Measurements from ENCODE around the gene PLVAP. TPM values are rescaled to one million over a fixed set of nuclear protein-coding genes. Genes with fewer than 3 reads are reported as not detected.

PLVAP gene
- total and polyA plus RNA-seq, 9 of the 15 experiments (the other 6 are each of a cell fraction or from before 2014, with no cell fraction given) = 0.09 to 0.84 (median 0.51) TPM; not detected in 4

DNA sequence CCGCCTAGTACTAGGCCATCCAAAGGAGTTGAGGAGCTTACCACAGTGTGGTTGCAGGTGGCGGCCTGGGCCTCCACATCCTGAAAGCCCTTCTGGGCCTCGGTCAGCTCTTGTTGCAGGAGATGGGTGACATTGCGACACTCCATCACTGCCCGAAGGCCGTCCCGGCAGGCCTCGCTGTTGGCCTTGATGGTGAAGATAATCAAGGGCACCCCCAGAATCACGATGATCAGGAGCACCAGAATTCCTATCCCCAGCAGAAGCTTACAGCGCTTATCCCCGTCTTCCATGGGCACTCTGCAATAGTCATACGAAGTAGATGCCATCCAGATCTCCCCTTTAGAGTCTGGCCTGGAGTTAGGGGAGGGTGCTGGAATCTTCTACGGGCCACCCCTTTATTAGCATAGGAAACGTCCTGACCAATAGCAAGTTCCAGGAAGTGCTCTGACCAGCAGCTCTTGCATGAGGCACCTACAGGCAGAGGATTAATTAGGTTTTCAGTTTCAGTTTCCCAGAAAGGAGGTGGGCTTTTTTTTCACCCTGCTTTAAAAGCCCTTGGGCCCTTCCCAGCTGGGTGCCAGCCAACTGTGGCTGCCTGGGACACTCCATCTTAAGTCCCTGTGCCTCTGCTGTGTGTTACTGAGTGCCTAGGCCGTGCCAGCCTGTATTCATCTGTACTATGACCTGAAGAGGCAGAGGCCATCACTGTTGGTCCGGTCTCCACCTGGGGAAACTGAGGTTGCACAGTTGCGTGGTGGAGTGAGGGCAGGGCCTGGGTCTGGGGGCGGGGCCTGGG, 28.3 kb upstream of the PLVAP start, which contains the start of gene BST2 (continued):
- TF ChIP-seq SAFB2 (IDR thresholded peaks at IDR 0.05; ENCODE audit: borderline replicate concordance, low read depth, low read length, severe bottlenecking) (no peak), ZNF586 (CRISPR knock-in tag; conservative IDR thresholded peaks at IDR 0.05) (no peak), DNMT1 (IDR thresholded peaks at IDR 0.05) (no peak), CUX1 (CRISPR knock-in tag; IDR thresholded peaks at IDR 0.05) (no peak), NELFE (IDR thresholded peaks at IDR 0.05; ENCODE audit: insufficient read depth, insufficient read length) (no peak), ZNF740 (CRISPR knock-in tag; IDR thresholded peaks at IDR 0.05) (0 out of 2 replicates have a peak, but pooled peaks have one; percentile 22), ZNF740 (tag; IDR thresholded peaks at IDR 0.05) (no peak), SLC30A9 (CRISPR knock-in tag; IDR thresholded peaks at IDR 0.05) (no peak), CEBPG (CRISPR knock-in tag; IDR thresholded peaks at IDR 0.05) (peak; percentile 92), CEBPG (tag; conservative IDR thresholded peaks at IDR 0.05 in 1 of 2, IDR thresholded peaks at IDR 0.05 in 1 of 2) (peak; percentile 89 to 97), ARID3A (IDR thresholded peaks at IDR 0.05; ENCODE audit: borderline replicate concordance, low read depth, low read length) (no peak), ZHX1 (conservative IDR thresholded peaks at IDR 0.05; ENCODE audit: low read length) (no peak), ZBTB8A (IDR thresholded peaks at IDR 0.05; ENCODE audit: partially characterized antibody) (no peak)

Data from K562 (cell line).